HG03558 (cell line): ENCODE data around the gene GCNT1.
"Not testable (repeated sequence)": the region's sequence is repeated elsewhere in the genome, so short reads cannot be mapped to it uniquely, and the experiment has no call there.

Experiments
- ATAC-seq: cut with Tn5 transposase; IDR thresholded peaks from one replicate; pipeline ENCODE4 v1.9.1; 2021; ENCODE audit warnings: moderate number of reproducible peaks; ENCODE audit not compliant: unreplicated experiment; ENCODE audit errors: extremely low read depth

The GCNT1 gene

GRCh38 chr9:76479337-76479736 is 20.4 kb downstream of the GCNT1 start:
- ATAC-seq = not testable (repeated sequence)

- ATAC-seq = no peak
Observed at GRCh38 chr9:76486151-76486550, 27.2 kb downstream of the GCNT1 start.

GRCh38 chr9:76490249-76490990 is 31.4 kb downstream of the GCNT1 start:
- ATAC-seq = no peak

GRCh38 chr9:76491056-76491455 is 32.1 kb downstream of the GCNT1 start:
- ATAC-seq = not testable (repeated sequence)

- not testable (repeated sequence) for ATAC-seq
Observed at GRCh38 chr9:76493496-76493895, 34.5 kb downstream of the GCNT1 start.

- no peak for ATAC-seq
Observed at GRCh38 chr9:76500061-76500460, 41.1 kb downstream of the GCNT1 start.

- no peak for ATAC-seq
Observed at GRCh38 chr9:76502746-76503145, 43.8 kb downstream of the GCNT1 start.

GRCh38 chr9:76510041-76510440 is 51.1 kb downstream of the GCNT1 start:
- no peak for ATAC-seq

GRCh38 chr9:76510446-76510845 is 51.5 kb downstream of the GCNT1 start:
- no peak for ATAC-seq

GRCh38 chr9:76512826-76513225 is 53.8 kb downstream of the GCNT1 start:
- no peak for ATAC-seq

GRCh38 chr9:76516350-76516749 is 57.4 kb downstream of the GCNT1 start:
- ATAC-seq = no peak

- ATAC-seq = no peak
Observed at GRCh38 chr9:76516871-76517270, 57.9 kb downstream of the GCNT1 start.

GRCh38 chr9:76519075-76519835 is 60.3 kb downstream of the GCNT1 start:
- no peak for ATAC-seq

- ATAC-seq = no peak
Observed at GRCh38 chr9:76521244-76521681, 62.3 kb downstream of the GCNT1 start.

GRCh38 chr9:76521906-76522305 is 62.9 kb downstream of the GCNT1 start:
- no peak for ATAC-seq

GRCh38 chr9:76523617-76524200 is 64.7 kb downstream of the GCNT1 start:
- ATAC-seq = not testable (repeated sequence)

GRCh38 chr9:76525196-76525595 is 66.2 kb downstream of the GCNT1 start:
- ATAC-seq = no peak

GRCh38 chr9:76526026-76526425 is 67.0 kb downstream of the GCNT1 start:
- no peak for ATAC-seq

GRCh38 chr9:76528056-76528455 is 69.1 kb downstream of the GCNT1 start:
- ATAC-seq = no peak

GRCh38 chr9:76528642-76529190 is 69.7 kb downstream of the GCNT1 start:
- ATAC-seq = no peak

- no peak for ATAC-seq
Observed at GRCh38 chr9:76529653-76530052, 70.7 kb downstream of the GCNT1 start.
